Stomach smooth muscle (tissue), 2 donors: ENCODE measurements around the gene POTEM.
"Not testable (repeated sequence)": the region's sequence is repeated elsewhere in the genome, so short reads cannot be mapped to it uniquely, and the experiment has no call there.

Experiments
- H3K27ac ChIP-seq: one replicate; pipeline ENCODE4 v1.7.0; 2013; ENCODE audit warnings: mild to moderate bottlenecking, low read length, inconsistent platforms
- H3K27me3 ChIP-seq, 2 donors: one replicate each; pipeline ENCODE4 v1.7.0; 2013; ENCODE audit warnings: low read length in 2 of 2; ENCODE audit not compliant: insufficient read depth in 2 of 2, control insufficient read depth in 1 of 2
- H3K36me3 ChIP-seq, 2 donors: one replicate each; pipeline ENCODE4 v1.7.0; 2013; ENCODE audit warnings: low read length in 2 of 2; ENCODE audit not compliant: control insufficient read depth in 2 of 2, insufficient read depth in 2 of 2
- H3K4me1 ChIP-seq: one replicate; pipeline ENCODE4 v1.7.0; 2013; ENCODE audit warnings: low read length; ENCODE audit not compliant: control insufficient read depth, insufficient read depth
- H3K4me3 ChIP-seq, 2 donors: one replicate each; pipeline ENCODE4 v1.7.0; 2013; ENCODE audit warnings: low read length in 2 of 2
- H3K9ac ChIP-seq, 2 donors: one replicate each; pipeline ENCODE4 v1.7.0; 2013; ENCODE audit warnings: low read length in 2 of 2, mild to moderate bottlenecking in 1 of 2
- H3K9me3 ChIP-seq, 2 donors: one replicate each; pipeline ENCODE4 v1.7.0; 2013; ENCODE audit warnings: low read length in 2 of 2; ENCODE audit not compliant: control insufficient read depth in 2 of 2
- donor health status: healthy.
- donor health status: Pancreatic carcinoma.

The POTEM gene

GRCh38 chr14:19038060-19038664, 70.9 kb downstream of the POTEM start:
- not testable (repeated sequence) for H3K9me3 ChIP-seq, H3K27me3 ChIP-seq, H3K4me1 ChIP-seq, H3K9ac ChIP-seq, H3K27ac ChIP-seq, H3K36me3 ChIP-seq, H3K4me3 ChIP-seq

- not testable (repeated sequence) for H3K27me3 ChIP-seq
Measured at GRCh38 chr14:19038785-19039184, 71.6 kb downstream of the POTEM start.

GRCh38 chr14:19043384-19043783, 76.2 kb downstream of the POTEM start:
- not testable (repeated sequence) for H3K9ac ChIP-seq, H3K9me3 ChIP-seq, H3K4me1 ChIP-seq, H3K27me3 ChIP-seq, H3K4me3 ChIP-seq, H3K36me3 ChIP-seq, H3K27ac ChIP-seq

More at GRCh38 chr14:19038785-19039184, 71.6 kb downstream of the POTEM start:
- not testable (repeated sequence) for H3K4me3 ChIP-seq, H3K4me1 ChIP-seq, H3K27ac ChIP-seq, H3K36me3 ChIP-seq, H3K9me3 ChIP-seq, H3K9ac ChIP-seq
